GM18861 (cell line): ENCODE data around the gene PPM1L.

ENCODE experiments used
- ATAC-seq: cut with Tn5 transposase; IDR thresholded peaks from one replicate; pipeline ENCODE4 v1.9.1; 2021; ENCODE audit not compliant: unreplicated experiment

PPM1L gene

GRCh38 chr3:160921020-160921635, 165.1 kb downstream of the PPM1L start:
- peak; percentile 85 for ATAC-seq

- no peak for ATAC-seq
These were observed 168.7 kb downstream of the PPM1L start for GRCh38 chr3:160924776-160925175.

DNA sequence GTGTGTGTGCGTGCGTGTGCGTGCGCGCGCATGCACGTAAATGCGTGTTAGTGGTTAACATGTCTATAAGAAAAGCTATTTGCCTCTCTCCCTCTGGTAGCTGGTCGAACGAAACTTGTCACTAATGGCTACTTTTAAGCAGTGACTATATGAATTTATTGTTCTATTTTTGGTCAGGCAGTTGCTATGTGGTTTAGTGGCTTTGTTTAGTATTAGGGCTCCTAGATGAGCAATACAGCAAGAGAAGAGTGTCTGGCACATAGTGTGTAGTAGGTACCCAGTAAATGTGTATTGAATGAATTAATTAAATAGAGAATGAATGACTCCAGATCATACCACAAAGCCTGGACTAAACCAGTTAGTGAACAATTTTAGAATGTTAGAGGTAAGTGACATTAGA, 171.6 kb downstream of the PPM1L start:
- no peak for ATAC-seq

DNA sequence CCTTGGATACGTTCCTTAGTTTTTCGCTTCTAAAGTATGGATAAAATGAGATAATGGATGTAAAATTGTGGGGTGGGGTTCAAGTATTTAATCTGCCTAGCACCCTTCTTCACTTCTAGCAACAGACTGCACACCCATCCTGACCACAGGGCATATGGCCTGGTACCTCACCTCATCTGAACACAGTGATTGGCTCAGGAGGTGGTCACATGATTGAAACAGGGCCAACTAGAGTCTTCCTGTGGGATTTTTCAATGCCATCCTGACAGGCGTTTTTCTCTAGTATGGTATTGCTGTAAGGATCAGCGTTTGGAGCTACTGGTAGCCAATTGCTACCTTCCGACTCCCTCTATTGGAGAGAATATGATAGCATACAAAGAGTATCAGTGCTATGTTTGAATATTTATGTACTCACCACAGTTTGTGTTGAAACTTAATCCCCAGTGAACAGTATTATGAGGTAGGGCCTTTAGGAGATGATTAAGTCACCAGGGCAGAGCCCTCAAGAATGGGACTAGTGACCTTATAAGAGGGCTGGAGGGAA, 172.2 kb downstream of the PPM1L start:
- no peak for ATAC-seq

- ATAC-seq = no peak
These were observed 173.6 kb downstream of the PPM1L start for GRCh38 chr3:160929595-160929994.

DNA sequence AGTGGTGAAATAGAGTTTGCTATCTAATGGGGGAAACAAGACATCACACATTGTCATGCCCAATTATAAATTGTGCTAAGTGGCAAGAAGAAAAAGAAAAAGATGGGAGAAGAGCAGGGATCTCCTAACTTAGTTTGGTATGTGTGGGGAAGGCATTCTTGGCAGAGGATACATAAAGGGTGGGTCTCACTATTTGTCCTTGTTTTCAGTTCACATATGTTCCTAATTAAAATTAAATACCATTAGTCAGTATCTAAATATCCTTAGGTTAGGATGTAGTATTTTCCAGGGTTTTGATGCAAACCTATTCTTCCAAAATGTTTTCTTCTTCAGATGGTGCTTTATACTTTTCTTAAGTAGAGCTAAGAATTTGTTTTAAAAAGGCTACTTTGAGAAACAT, 175.4 kb downstream of the PPM1L start:
- ATAC-seq = no peak

DNA sequence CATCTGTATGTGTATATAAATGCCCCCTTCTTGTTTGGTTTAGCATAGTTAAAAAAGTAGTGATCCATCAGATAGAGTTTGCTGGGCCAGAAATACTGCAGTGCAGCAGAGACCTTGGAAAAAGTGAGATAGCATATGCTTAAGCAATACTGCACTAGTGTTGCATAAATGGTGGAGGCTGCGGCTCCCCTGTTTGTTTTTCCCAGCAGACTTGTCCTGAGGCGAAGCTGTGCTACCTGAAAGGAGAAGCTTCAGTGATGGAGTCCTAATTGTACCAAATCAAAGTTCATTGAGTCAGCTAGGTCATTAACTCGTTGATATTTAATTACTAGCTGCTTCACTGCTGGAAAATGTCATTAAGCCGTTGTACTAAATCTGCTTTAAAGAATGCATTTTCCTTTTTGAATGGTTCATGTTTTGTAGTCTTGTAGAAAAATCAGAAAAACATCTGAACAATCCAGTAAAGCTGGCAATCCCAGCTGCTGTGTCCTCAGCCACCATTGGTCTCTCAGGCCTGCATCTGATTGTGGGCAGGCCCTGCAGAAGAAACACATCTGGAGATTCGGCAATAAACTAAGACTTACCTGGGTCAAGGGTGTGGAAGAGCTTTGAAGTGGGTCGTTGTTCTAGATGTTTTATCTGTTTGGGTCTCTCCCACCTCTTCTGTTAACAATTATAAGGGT, 179.5 kb downstream of the PPM1L start:
- ATAC-seq = no peak

- peak; percentile 94 for ATAC-seq
These were observed 186.0 kb downstream of the PPM1L start for GRCh38 chr3:160941885-160942494.

GRCh38 chr3:160943996-160944395, 188.0 kb downstream of the PPM1L start:
- no peak for ATAC-seq

- ATAC-seq = no peak
These were observed 189.3 kb downstream of the PPM1L start for GRCh38 chr3:160945336-160945735.

DNA sequence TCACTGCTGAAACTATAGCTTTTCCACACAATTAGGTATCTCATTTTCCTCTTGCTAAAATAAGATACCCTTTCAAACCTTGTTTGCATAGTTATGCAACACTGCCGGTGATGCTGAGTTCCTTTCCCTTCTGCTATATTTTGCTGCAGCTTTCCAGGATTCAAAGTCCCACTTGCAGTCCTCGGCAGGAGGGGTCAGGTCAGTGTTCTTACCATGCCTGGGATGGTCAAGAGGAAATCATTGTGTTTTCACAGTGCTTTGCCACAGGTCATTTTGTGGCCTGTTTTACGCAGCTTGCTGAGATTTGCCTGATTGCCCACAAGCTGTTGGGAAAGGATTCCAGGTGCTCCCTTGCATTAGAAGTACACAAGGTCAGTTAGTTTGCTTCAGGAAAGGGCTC, 192.2 kb downstream of the PPM1L start:
- ATAC-seq = no peak

- no peak for ATAC-seq
These were observed 193.4 kb downstream of the PPM1L start for GRCh38 chr3:160949460-160949859.

- no peak for ATAC-seq
These were observed 194.5 kb downstream of the PPM1L start for GRCh38 chr3:160950542-160950941.

DNA sequence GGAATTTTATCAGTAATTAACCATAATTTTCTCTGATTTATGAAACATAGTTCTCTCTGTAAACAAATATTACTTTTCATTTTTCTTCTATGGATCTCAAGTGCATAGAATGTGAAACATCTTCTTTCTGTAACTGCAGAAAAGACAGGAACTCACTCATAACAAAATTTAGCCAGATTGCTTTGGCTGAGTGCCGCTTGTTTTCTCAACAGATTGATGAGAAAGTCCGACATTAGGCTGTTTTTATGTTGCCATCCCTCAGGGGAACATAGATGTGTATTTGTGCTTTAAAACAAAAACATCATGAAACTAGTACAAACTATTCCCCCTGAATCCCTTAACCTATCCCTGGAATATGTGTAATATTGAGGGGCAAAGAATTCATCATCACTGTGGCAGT, 194.9 kb downstream of the PPM1L start:
- no peak for ATAC-seq

DNA sequence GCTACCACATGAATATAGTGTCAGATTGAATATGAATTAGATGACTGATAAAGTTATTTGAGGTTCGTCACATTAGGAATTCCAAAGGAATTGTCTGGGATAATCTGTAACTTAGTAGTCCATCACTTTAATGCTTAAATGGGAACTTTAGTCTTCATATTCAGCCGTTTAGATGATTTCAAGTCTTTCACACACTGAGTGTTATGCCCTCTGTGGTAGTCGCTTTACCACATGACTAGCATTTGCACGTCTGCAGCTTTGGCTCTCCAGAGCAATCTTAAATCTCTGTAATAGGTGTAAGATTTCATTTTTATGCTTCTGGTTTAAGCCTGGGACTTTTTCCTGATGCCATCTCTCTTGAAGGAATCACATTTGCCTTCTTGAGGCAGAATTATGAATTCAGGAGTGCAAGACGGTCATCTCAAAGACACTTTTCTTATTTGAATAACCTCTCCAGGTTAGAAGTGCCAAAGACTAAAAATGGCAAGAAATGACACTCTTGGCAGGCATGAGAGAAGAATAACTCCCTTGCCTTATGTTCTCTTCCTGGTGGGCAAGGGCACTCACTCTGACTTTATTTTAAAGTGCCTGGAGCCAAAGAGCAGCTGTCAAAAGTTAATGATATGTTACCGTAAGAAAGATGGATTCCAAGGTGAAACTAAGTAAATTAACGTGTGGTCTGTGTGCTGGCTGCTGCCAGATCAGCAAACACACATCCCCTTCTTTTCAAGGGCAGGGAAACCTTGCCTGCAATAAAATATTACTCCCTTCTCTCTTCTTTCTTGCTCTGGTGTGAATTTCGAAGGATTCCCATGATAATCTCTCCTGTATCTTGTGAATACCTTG, 195.8 kb downstream of the PPM1L start:
- ATAC-seq = no peak

GRCh38 chr3:160953686-160954085, 197.7 kb downstream of the PPM1L start:
- no peak for ATAC-seq

DNA sequence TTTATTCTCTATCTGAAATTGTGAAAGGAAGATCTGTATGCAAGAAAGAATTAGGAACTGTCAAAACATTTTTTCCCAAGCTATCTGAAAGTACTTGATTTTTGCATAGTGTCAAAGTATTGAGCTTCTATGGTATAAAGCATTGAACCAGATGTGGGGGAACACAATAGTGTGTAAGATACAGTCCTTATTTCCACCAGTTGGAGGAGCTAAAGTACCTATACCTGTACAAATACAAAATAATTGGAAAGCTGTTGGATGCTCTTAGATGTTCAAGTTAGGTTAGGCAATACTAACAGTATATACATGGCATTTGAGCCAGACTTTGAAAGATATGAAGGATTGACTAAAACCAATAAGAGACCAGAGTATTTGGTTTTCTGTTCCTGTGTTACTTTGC, 200.8 kb downstream of the PPM1L start:
- peak; percentile 90 for ATAC-seq

DNA sequence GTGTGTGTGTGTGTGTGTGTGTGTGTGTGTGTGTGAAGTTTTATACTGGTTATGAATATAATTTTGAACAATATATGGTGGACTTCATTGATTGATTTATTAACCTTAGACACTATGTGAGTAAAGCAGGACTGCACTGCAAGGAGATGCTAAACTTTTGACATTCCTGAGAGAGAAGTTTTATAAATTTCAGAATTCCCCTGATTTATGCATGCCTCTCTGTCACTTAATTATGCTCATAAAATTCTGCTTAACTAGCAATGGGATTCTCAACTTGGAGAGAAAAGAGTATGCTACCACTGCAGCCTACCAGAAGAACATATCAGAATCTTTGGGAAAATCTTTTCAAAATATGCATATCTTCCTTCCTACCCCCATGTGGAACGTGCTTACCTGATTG, 204.5 kb downstream of the PPM1L start:
- no peak for ATAC-seq

DNA sequence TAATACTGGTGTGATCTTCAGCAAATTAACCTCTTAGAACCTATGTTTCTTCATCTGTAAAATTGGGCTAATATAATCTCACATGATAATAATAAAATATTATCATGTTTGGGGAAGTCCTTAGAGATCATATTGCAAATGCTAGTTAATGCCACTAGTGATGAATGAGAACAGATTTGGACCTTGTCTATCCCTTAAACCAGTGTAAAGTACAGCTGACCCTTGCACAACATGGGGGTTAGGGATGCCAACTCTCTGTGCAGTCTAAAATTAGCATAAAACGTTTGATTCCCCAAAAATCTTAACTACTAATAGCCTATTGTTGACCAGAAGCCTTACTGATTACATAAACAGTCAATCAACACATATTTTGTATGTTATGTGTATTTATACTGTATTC, 207.9 kb downstream of the PPM1L start:
- no peak for ATAC-seq

- no peak for ATAC-seq
These were observed 212.7 kb downstream of the PPM1L start for GRCh38 chr3:160968761-160969160.

DNA sequence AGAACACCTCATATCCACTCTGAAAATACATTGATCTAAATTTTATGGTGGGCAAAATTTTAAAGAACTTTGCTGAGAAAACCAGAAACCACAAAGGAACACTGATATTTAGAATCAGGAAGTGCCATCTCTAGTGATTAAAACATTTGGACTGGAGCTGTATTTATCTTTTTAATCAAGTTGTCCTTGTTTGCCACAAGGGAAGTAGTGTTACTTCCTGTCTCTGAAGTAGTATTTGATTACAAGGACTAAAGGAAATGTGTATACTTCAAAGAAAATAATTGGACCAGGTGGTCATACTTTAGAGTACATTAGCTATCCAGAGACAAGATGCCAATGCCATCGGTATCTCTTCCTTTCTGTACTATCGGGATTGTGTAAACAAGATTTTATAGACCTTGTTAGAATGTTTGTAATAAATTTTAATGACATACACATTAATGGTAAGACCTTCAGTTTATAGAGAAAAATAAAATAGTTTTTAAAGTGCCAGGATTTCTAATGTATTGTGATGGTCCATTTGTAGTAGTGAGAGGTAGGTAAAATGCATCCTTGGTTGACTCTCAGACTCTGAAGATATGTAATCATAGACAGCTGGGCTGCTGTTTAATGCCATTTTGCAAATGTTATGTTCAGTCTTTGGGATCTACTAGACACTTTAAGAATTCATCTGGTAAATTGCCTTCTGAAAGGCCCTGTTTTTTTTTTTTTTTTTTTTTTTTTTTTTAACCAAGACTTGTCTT, 217.2 kb downstream of the PPM1L start:
- no peak for ATAC-seq
